T-cell (primary cell): Measurements from ENCODE around the gene CRYBB1. TPM values are rescaled to one million over a fixed set of nuclear protein-coding genes. Genes with fewer than 3 reads are reported as not detected.

Experiments used
- ATAC-seq, 4 experiments: fragments of 200-7000 bp in 3 of 4; fragments of 150-1000 bp in 1 of 4; cut with Tn5 transposase; replicated peaks in 1 of 4; 1 replicate in 3 of 4; 2 replicates in 1 of 4; pipeline ENCODE4 v1.10.0; 2021; ENCODE audit warnings: moderate library complexity in 3 of 4, mild to moderate bottlenecking in 2 of 4, moderate number of reproducible peaks in 1 of 4
- CTCF ChIA-PET, 2 donors: fragments of 300-600 bp; sonication (Branson Sonifier 250); formaldehyde crosslinking; loops; one replicate each; lab custom pipeline; 2022; ENCODE audit warnings: antibody characterized with exemption in 2 of 2; lab: Charles Lee
- POLR2A ChIA-PET, 2 donors: fragments of 300-600 bp; sonication (Branson Sonifier 250); formaldehyde crosslinking; loops; one replicate each; lab custom pipeline; 2022; ENCODE audit warnings: antibody characterized with exemption in 2 of 2; lab: Charles Lee
- DNase-seq, 35 experiments: peaks; one replicate each; pipeline versions ENCODE4 v3.0.0 to v3.0.0-alpha.2; 2013 to 2023
- H3K27ac ChIP-seq: one replicate; pipeline ENCODE4 v1.5.1; 2013; ENCODE audit warnings: low read length
- H3K27me3 ChIP-seq, 2 experiments: replicated peaks in 1 of 2; 1 replicate in 1 of 2; 2 replicates in 1 of 2; pipeline versions ENCODE4 v1.6.1 to v1.7.0; 2013; ENCODE audit warnings: low read length in 1 of 2, mixed read lengths in 1 of 2; ENCODE audit not compliant: control insufficient read depth in 2 of 2, insufficient read depth in 2 of 2; ENCODE audit errors: extremely low read depth in 1 of 2
- H3K36me3 ChIP-seq, 2 donors: 1 replicate in 1 of 2; 2 replicates in 1 of 2; pipeline versions ENCODE4 v1.6.1 to v1.7.0; 2013; ENCODE audit warnings: low read length in 1 of 2; ENCODE audit not compliant: control insufficient read depth in 2 of 2, insufficient read depth in 1 of 2; ENCODE audit errors: extremely low read depth in 1 of 2
- H3K4me1 ChIP-seq, 2 experiments: 1 replicate in 1 of 2; 2 replicates in 1 of 2; pipeline versions ENCODE4 v1.6.1 to v1.7.0; 2013; ENCODE audit warnings: low read length in 2 of 2, mixed read lengths in 1 of 2; ENCODE audit not compliant: insufficient read depth in 2 of 2, control insufficient read depth in 1 of 2; ENCODE audit errors: extremely low read depth in 1 of 2
- H3K4me3 ChIP-seq, 2 donors: 1 replicate in 1 of 2; 2 replicates in 1 of 2; pipeline versions ENCODE4 v1.5.1 to v1.7.0; 2013; ENCODE audit warnings: mild to moderate bottlenecking in 2 of 2, low read length in 1 of 2, moderate library complexity in 1 of 2; ENCODE audit not compliant: control insufficient read depth in 1 of 2; ENCODE audit errors: extremely low read depth in 1 of 2
- H3K9me3 ChIP-seq: 2 replicates; pipeline ENCODE4 v1.7.0; 2013
- H3K27ac Mint-ChIP-seq, 2 donors: one replicate each; pipeline ENCODE4 v1.8.0; 2020 to 2021; ENCODE audit warnings: mild to moderate bottlenecking in 2 of 2, mixed read lengths in 2 of 2
- H3K27me3 Mint-ChIP-seq, 2 donors: one replicate each; pipeline ENCODE4 v1.8.0; 2021 to 2022; ENCODE audit warnings: mixed read lengths in 2 of 2
- H3K36me3 Mint-ChIP-seq: one replicate; pipeline ENCODE4 v1.8.0; 2021; ENCODE audit warnings: mixed read lengths
- H3K4me1 Mint-ChIP-seq, 3 donors: one replicate each; pipeline ENCODE4 v1.8.0; 2020 to 2022; ENCODE audit warnings: mixed read lengths in 3 of 3, mild to moderate bottlenecking in 1 of 3
- H3K4me3 Mint-ChIP-seq, 3 donors: one replicate each; pipeline ENCODE4 v1.8.0; 2020 to 2022; ENCODE audit warnings: mild to moderate bottlenecking in 3 of 3, mixed read lengths in 3 of 3, moderate library complexity in 3 of 3
- H3K9me3 Mint-ChIP-seq, 3 donors: one replicate each; pipeline ENCODE4 v1.8.0; 2020 to 2022; ENCODE audit warnings: mixed read lengths in 3 of 3
- WGBS: methylation state at CpG from one replicate; pipeline ENCODE4 v1.1.5; 2013; ENCODE audit warnings: missing lambda C conversion rate; ENCODE audit not compliant: insufficient coverage; 5-methylcytosine and 5-hydroxymethylcytosine counted together
- total RNA-seq, 35 experiments: library from RNA in 6 of 35; stranded (reverse) in 6 of 35; fragments of 120-200 nt in 1 of 35; gene quantifications; one replicate each; pipeline versions ENCODE4 v1.2.1 to v1.2.4 and lab custom pipeline; 2013 to 2026

The CRYBB1 gene
- total RNA-seq, 5 donors from 2014 or later (not counting 1 experiment from before 2014, with no cell fraction given), result not detected

- no peak for ATAC-seq
- Mint-ChIP-seq H3K27me3 (no peaks in the 10 kb centered on the region), H3K4me3 (peak overlapping the region; percentile 83 to 93 (median 86)), H3K36me3 (peaks cover 3% of the 10 kb centered on the region), H3K27ac (peak overlapping the region; percentile 82 to 89), H3K4me1 (peaks cover 69 to 83% (median 74%) of the 10 kb centered on the region in 3 donors), H3K9me3 (no peaks in the 10 kb centered on the region)
- ChIA-PET CTCF (no interaction called here), POLR2A (interaction anchor here in 1 of 2 donors (0.5 to 0.6 kb wide), 2 partner anchors 11 to 99 kb away, joined by 4 read pairs; no protein-coding TSS in a partner anchor)
- 53% methylated on average over 8 of the region's 14 CpGs for WGBS
- Histone ChIP-seq H3K4me3 (peak overlapping the region; percentile 74 to 82), H3K27me3 (no peaks in the 10 kb centered on the region), H3K9me3 (no peaks in the 10 kb centered on the region), H3K27ac (peak overlapping the region; percentile 59), H3K4me1 (peaks cover 30 to 81% of the 10 kb centered on the region in 2 experiments), H3K36me3 (peaks cover 0 to 6% of the 10 kb centered on the region in 2 donors)
- no peak for DNase-seq
Measured at GRCh38 chr22:26588729-26589366, 29.0 kb downstream of the CRYBB1 start.

GRCh38 chr22:26587991-26588613, 29.7 kb downstream of the CRYBB1 start:
- ChIA-PET POLR2A (no interaction called here), CTCF (no interaction called here)
- H3K27ac Mint-ChIP-seq, result peak overlapping the region; percentile 73 to 89
- ATAC-seq, result no peak
- Histone ChIP-seq H3K9me3 (no peaks in the 10 kb centered on the region), H3K4me3 (no peak overlapping the region), H3K4me1 (peaks cover 26 to 77% of the 10 kb centered on the region in 2 experiments), H3K27me3 (no peaks in the 10 kb centered on the region), H3K27ac (peak overlapping the region; percentile 27), H3K36me3 (peaks cover 0 to 7% of the 10 kb centered on the region in 2 donors)
- peaks cover 64 to 78% (median 69%) of the 10 kb centered on the region in 3 donors for H3K4me1 Mint-ChIP-seq
- peak overlapping the region; percentile 83 to 93 (median 86) for H3K4me3 Mint-ChIP-seq
- H3K36me3 Mint-ChIP-seq, result peaks cover 3% of the 10 kb centered on the region
- DNase-seq, result no peak
- H3K27me3 Mint-ChIP-seq, result no peaks in the 10 kb centered on the region
- H3K9me3 Mint-ChIP-seq, result no peaks in the 10 kb centered on the region
- WGBS, result no CpG with 5 or more reads among the region's 4 CpGs

GRCh38 chr22:26586556-26587325, 31.1 kb downstream of the CRYBB1 start:
- Histone ChIP-seq H3K4me1 (peaks cover 14 to 73% of the 10 kb centered on the region in 2 experiments), H3K9me3 (no peaks in the 10 kb centered on the region), H3K36me3 (peaks cover 2 to 10% of the 10 kb centered on the region in 2 donors), H3K27me3 (no peaks in the 10 kb centered on the region), H3K4me3 (peak overlapping the region in 1 of 2 donors; percentile 0), H3K27ac (peak overlapping the region; percentile 51)
- Mint-ChIP-seq H3K4me1 (peaks cover 51 to 71% (median 60%) of the 10 kb centered on the region in 3 donors), H3K4me3 (peak overlapping the region; percentile 17 to 63 (median 32)), H3K27ac (peak overlapping the region; percentile 67 to 84), H3K27me3 (no peaks in the 10 kb centered on the region), H3K36me3 (peaks cover 8% of the 10 kb centered on the region), H3K9me3 (no peaks in the 10 kb centered on the region)
- ATAC-seq, result peak in 3 of 4 experiments; percentile 14 to 28 (median 26)
- ChIA-PET POLR2A (no interaction called here), CTCF (no interaction called here)
- WGBS, result 36% methylated on average over 4 of the region's 11 CpGs
- DNase-seq, result peak in 16 of 35 experiments; percentile 10 to 54 (median 24)

GRCh38 chr22:26585104-26585790, 32.6 kb downstream of the CRYBB1 start:
- Histone ChIP-seq H3K36me3 (peaks cover 3 to 16% of the 10 kb centered on the region in 2 donors), H3K9me3 (no peaks in the 10 kb centered on the region), H3K4me3 (no peak overlapping the region), H3K4me1 (peaks cover 21 to 73% of the 10 kb centered on the region in 2 experiments), H3K27me3 (no peaks in the 10 kb centered on the region), H3K27ac (no peak overlapping the region)
- 74% methylated on average over 9 of the region's 11 CpGs for WGBS
- ATAC-seq, result no peak
- POLR2A ChIA-PET, result no interaction called here
- H3K4me3 Mint-ChIP-seq, result peak overlapping the region in 1 of 3 donors; percentile 20
- DNase-seq, result no peak
- H3K9me3 Mint-ChIP-seq, result no peaks in the 10 kb centered on the region
- peaks cover 8% of the 10 kb centered on the region for H3K36me3 Mint-ChIP-seq
- H3K27ac Mint-ChIP-seq, result peak overlapping the region; percentile 64 to 70
- H3K4me1 Mint-ChIP-seq, result peaks cover 62 to 78% (median 67%) of the 10 kb centered on the region in 3 donors
- CTCF ChIA-PET, result interaction anchor here (0.6 kb wide), 2 partner anchors 85 to 154 kb away, joined by 4 to 7 read pairs; no protein-coding TSS in a partner anchor
- no peaks in the 10 kb centered on the region for H3K27me3 Mint-ChIP-seq

GRCh38 chr22:26584010-26584409, 33.8 kb downstream of the CRYBB1 start:
- WGBS, result 100% methylated on average over 1 of the region's 4 CpGs
- no peaks in the 10 kb centered on the region for H3K27me3 ChIP-seq
- Mint-ChIP-seq H3K27me3 (no peaks in the 10 kb centered on the region), H3K4me1 (peaks cover 72 to 84% (median 77%) of the 10 kb centered on the region in 3 donors), H3K4me3 (peak overlapping the region in 1 of 3 donors; percentile 20), H3K9me3 (no peaks in the 10 kb centered on the region), H3K36me3 (peaks cover 8% of the 10 kb centered on the region), H3K27ac (peak overlapping the region in 1 of 2 donors; percentile 36)
- ChIA-PET CTCF (no interaction called here), POLR2A (interaction anchor here in 1 of 2 donors (0.6 kb wide), 1 partner anchor 15 kb away, joined by 9 read pairs; no protein-coding TSS in a partner anchor)
- H3K4me1 ChIP-seq, result peaks cover 24 to 82% of the 10 kb centered on the region in 2 experiments
- no peak overlapping the region for H3K4me3 ChIP-seq
- DNase-seq (no peak), ATAC-seq (no peak)
- H3K9me3 ChIP-seq, result no peaks in the 10 kb centered on the region
- H3K27ac ChIP-seq, result no peak overlapping the region
- peaks cover 3 to 16% of the 10 kb centered on the region in 2 donors for H3K36me3 ChIP-seq
